Activated CD4-positive, alpha-beta T cell treated with anti-CD3 and anti-CD28 coated beads for 24 hours (primary cell): Measurements from ENCODE around the gene CENPB.

Experiments
- DNase-seq, 2 donors: peaks; one replicate each; pipeline ENCODE4 v3.0.0-alpha.2; 2020; ENCODE audit warnings: low read depth in 2 of 2

Gene CENPB

DNA sequence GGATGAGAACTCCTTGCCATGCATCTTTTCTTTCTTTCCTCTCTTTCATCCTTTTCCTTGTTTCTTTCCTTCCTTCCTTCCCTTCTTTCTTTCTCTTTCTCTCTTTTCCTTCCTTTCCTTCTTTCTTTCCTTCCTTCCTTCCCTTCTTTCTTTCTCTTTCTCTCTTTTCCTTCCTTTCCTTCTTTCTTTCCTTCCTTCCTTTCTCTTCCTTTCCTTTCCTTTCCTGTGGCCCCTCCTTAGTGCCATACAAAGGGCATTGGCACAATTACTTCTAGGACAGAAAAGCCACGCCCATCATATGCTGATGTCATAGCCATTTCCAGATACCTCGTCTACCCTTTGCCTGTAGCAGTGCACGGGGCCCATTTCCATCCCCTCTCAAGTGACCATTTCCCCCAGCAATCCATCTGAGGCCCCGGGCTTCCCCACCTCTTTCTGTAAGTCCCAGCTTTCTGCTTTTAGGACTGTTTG, 2.2 kb upstream of the CENPB start:
- no peak for DNase-seq

DNA sequence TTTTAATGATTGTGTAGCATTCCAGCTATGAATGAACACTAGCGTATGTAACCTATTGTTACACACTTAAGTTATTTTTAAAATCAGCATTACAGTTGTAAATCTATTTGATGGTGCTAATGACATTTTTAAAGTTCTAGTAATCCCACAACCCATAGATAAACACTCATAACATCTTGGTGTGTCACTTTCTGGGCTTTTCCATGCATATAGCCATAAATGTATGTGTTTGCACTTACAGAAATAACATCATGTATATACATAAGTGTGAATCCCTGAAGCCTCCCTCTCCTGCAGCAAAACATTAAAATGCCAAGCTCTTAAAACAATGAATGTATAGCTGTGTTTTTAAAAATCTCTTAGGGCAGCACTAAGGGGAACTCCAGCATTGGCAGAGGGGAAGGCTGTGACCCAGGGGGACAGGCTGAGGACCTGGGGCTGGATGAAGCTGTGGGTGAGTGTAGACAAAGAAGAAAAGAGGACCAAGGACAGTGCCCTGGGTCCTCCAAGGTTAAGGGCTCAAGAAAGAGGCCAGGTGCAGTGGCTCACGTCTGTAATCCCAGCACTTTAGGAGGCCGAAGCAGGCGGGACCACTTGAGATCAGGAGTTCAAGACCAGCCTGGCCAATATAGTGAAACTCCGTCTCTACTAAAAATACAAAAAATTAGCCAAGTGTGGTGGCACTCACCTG, 929 bp upstream of the CENPB start:
- DNase-seq = no peak

DNA sequence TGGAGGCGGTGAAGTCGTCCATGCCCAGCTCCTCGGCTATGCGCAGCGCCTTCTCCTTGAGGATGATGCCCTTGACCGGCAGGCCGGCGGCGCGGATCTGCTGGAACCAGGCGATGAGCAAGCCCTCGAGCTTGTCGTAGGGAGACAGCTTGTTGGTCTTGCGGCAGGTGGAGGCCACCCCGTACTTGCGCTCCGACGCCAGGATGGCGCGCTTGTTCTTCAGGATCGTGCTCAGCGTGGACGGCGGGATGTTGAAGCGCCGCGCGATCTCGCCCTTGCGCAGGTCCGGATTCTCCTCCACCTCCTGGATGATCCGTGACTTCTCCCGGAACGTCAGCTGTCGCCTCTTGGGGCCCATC, 435 bp downstream of the CENPB start:
- no peak for DNase-seq

DNA sequence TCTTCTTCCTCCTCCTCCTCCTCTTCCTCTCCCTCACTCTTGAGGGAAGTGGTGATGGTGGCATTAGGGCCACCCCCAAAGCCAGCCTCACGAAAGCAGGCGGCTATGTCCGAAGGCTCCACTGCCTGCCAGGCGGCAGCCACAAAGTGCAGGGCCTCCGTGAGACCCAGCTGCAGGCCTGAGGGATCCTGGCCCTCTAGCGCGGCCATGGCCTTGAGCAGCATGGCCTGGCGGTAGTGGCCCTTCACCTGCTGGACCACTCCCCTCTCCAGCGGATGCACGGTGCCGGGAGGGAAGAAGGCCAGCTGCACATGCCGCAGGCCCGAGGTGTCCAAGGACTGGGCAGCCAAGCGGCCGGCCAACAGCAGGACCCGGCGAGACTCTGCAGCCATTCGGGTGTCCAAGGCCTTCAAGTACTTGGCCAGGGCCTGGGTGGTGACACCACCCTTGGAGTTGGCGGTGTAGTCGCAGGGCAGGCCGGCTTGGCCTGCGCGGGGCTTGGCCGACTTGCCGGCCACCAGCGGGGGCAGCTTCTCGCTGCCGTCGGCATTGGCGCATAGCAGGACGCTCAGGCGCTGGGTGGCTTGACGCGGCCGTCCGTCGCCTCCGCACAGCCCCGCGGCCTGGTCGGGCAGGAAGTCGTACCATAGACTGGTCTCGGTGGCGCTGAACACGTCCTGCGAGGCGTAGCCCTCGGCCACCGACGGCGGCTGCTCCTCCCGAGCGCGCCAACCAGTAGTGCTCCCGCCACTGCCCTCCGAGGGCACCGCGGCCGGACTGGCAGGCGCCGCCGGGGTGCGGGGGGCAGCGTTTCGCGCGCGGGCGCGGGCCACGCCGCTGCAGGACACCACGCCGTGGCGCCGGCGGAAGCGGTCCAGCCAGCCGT, 1.1 kb downstream of the CENPB start:
- no peak for DNase-seq

DNA sequence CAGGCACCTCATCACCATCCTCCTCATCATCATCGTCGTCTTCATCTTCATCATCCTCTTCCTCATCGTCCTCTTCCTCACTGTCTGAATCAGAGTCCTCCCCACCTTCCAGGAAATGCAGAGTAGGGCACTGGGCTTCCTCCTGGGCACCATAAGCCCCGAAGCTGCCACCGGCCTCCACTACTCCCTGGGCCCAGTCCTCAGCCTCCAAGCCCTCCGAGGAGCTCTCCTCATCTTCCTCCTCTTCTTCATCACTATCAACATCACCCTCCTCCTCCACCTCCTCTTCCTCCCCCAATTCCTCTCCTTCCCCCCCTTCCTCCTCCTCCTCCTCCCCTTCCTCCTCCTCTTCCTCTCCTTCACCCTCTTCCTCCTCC, 1.7 kb downstream of the CENPB start:
- DNase-seq = no peak

DNA sequence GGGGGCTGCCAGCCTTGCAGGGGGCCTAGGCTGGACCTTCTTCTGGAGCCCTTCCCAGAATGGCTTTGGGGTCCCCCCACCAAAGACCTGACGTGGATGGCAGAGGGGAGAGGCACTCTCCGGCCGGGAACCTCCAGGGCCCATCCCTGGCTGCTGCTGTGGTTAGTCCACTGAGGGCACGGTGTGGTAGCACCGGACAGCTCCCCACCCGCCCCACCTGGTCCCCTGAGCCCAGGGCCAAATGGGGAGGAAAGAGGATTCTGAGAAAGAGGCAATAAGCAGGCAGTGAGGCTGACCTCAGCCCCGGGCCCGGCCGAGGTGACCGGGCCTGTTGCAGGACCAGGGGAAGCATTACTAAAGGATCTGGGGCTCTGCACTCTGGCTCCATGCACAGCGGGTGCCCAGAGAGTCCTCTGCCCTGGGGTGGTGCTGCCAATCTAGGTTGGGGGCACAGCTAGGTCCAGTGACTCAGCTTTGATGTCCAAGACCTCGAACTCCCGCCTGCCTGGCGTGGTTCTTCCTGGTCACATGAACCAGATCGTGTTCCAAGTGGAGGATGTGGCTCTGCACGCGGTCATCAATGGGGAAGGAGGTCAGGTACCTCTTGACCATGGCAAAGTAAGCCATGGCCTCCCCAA, 2.2 kb downstream of the CENPB start:
- DNase-seq = no peak

DNA sequence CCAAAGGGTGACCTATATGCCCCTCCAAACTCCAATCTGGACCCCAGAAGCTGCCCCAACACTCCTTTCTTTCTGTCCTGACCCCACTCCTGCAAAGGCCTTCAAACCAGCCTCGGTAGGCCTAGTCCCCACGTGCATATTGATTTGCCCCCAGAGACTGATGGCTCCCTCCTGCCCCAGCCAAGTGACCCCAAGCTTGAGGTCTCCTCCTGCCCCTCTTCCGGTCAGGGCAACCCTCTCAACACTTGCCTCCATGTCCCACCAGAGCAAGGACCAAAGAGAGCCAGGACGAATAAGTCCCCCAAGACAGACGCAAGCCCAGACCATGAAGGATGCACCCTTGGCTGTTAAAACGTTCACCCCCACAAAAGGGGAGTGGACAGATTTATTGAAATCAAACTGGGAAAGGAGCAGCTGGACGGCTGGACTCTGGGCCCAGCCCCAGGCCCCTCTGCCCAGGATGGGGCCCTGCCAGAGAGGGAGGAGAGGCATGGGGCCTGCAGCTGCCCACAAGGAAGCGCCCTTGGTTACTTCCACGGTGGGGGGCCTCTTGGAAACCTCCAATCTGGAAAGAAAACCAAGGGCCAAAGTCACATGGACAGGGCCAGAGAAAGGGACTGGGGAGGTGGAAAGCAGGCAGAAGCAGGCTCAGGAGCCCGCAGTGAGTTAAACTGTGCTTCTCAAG, 2.9 kb downstream of the CENPB start:
- DNase-seq = no peak

DNA sequence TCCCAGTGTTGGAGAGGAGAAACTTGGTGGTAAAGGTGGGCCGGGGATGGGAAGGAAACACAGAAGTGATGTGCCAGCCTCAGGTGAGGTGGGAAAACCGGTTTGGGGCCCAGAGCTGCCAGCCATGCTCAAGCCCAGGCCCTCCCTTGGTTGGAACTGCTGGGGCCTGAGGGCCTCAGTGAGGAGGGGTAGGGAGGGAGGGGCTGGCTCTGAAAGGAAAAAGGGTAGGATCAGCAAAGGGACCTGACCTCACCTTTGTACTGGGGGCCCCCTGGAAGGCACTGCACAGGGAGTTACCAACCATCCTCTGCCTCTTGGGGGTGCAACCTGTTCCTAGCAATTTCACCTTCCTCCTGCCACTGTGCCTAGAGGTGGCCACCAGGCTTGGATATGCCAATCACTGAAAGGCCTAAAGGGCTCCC, 3.5 kb downstream of the CENPB start:
- DNase-seq = no peak

DNA sequence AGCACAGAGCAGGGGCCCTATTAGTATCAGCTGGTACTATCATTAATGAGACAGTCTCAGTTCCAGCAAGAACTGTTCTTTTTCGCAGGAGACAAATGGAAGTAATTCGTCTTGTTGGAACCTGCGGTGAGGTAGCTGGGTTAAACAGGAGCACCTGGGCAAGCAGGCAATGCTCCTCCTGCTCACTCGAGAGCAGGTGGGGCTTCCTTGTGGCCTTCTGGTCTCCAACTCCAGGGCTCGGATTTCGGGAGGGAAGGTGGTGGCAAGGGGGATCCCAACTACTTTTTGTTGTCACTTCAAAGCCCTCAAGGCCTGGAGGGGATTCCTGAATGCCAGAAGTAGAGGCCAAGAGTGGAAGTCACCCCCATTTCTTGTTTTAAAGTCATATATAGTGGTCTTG, 3.9 kb downstream of the CENPB start:
- DNase-seq = no peak

DNA sequence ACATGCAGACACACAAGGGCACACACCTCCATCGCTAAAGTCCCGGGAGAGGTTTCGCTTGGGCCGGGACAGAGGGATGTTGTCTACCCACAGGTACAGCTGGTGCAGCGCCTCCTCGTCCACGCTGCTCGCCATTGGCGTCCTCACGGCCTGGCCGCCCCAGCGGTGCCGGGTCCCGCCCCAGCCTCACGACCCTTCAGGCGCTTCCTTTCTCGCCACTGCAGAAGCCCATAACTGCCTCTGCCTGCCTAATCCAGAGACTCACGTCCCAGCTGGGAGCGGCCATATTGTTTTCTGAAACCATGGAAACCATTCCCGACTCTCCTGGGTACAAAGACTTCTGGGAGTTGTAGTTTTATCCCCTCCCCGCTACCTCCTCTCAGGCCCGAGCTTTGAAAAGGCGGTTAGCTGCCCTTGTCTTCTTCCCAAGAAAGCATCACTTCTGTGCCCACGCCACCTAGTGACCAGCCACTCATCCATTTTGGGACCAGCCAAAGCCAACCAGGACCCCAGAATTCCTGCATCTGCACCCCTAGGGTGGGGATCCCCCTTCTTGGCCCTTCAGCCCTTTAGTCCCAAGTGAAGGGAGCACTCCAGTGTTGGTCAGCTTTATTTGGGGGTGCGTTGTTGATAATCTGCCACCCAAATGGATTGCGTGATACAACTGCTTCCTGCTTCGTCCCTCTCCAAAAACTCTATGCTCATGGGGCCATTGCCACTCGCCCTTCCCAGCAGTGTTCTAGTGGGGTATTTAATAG, 5.2 kb downstream of the CENPB start, which contains the start of gene SPEF1:
Gene SPEF1 (minus strand): TSS at position 296 of the 758 bp plus-strand sequence. CDS start 161 bp downstream, at position 135.
- no peak for DNase-seq

DNA sequence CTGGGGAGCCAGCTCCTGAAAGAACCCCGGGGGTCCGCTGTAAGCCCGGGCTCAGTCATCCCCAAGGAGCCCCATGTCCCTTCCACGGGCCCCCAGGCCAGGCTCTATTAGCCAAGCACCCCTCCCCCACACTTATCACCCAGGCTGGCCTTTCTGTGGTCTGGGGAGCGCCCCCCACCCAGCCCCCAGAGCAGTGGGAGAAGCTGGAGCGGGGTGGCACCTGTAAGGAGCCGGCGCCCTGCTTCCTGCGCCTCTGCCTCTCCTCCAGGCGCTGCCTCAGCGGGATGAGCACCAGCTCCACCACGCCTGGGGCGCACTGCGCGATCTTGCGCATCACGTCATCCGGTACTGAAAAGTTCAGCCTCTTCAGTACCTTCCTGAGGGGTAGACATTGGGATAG, 7.6 kb downstream of the CENPB start:
- DNase-seq = no peak

DNA sequence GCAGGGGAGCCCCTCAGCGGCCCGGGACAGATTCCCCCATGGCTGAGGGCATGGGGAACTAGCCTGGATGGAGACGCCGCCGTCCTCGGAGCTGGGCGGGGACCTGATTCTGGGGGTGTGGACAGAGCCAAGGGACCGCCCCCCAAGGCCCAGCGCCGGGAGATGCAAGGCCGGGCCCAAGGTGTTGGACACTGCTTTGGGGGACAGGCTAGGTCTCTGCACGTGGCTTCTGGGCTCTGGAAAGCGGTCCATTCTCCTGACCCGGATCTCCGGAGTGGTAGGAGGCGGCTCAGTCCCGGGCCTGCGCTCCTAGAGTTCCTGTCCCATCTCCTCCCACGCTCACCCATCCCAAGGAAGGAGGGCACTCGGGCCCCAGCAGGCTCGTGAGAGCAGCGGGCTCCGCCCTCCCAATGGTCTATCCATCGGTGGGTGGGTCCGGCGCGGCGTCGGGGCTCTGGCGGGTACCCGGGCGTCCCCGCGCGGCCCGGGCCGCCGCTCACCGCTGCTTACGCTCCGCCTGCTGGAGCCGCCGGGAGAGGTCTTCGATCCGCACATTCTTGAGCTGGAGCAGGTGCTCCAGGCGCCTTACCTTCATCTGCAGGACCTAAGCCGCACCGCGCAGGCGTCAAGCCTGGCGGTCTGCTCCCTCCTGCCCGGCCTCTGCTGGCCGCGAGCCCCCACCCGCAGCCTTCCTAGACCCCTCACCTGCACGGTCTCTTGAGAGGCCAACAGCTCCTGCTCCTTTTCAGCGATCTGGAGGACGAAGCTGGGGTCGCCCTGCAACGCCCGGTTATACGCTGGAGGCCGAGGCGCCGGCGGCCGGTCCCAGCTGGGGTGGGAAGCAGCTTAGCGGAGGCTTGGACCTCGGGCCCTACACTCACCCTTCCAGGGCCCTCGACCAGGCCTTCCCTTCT, 8.6 kb downstream of the CENPB start:
- DNase-seq = no peak

DNA sequence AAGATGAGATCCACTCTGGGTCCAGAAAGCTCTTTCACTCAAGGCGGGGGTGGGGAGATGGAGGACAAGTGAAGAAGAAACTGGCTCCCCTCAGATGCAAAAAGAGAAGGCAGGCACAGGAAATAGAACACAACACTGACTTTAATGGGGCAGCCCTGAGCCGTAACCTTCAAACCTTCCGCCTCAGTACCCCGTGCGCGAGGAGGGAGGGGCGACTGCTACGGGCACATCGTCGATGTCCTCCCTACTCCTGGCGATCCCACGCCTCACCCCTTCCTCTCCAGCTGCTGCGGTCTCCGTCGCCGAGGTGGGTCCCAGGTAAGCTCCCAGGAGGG, 9.2 kb downstream of the CENPB start:
- DNase-seq = no peak

DNA sequence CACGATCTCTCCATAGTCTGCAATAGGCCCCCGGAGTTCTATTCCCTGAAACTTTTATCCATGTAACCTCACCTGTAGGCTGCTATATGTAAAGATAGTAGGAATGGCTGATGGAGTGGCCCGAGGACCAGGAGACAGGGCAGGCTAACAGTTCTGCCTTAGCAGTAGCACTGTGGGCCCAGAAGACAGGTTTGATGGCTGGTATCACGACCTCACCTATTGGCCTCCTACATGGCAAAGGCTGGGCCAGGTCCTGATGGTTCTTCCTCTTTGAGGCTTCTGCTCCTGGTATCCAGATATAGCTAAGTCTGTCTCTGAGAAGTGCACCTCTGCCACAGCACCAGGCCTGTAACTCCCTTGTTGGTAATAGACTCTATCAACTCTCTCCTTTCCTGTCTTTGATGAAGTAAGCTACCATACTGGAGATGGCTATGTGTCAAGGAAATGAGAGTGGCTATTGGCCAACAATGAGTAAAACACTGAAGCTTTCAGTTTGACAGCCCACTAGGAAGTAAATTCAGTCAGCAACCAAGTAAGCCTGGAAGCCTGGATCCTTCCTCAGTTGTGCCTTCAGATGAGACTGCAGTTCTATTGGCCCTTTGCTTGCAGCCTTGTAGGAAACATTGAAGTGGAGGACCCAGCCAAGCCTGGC, 11.0 kb downstream of the CENPB start:
- no peak for DNase-seq

DNA sequence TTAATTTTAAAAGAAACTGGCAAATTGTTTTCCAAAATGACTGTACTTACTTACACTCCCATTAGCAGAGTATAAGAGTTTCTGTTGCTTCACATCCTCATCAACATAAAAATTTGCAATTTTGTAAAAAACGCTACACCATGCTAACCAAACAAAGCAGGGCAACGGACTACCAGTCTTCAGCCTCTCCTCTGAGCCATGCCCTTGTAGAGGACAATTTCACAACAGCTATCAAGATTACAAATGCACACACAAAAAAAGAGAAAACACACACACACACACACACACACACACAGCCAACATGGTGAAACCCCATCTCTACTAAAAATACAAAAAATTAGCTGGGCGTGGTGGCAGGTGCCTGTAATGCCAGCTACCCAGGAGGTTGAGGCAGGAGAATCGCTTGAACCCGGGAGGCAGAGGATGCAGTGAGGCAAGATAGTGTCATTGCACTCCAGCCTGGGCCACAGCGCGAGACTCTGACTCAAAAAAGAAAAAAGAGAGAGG, 14.9 kb downstream of the CENPB start:
- DNase-seq = no peak

DNA sequence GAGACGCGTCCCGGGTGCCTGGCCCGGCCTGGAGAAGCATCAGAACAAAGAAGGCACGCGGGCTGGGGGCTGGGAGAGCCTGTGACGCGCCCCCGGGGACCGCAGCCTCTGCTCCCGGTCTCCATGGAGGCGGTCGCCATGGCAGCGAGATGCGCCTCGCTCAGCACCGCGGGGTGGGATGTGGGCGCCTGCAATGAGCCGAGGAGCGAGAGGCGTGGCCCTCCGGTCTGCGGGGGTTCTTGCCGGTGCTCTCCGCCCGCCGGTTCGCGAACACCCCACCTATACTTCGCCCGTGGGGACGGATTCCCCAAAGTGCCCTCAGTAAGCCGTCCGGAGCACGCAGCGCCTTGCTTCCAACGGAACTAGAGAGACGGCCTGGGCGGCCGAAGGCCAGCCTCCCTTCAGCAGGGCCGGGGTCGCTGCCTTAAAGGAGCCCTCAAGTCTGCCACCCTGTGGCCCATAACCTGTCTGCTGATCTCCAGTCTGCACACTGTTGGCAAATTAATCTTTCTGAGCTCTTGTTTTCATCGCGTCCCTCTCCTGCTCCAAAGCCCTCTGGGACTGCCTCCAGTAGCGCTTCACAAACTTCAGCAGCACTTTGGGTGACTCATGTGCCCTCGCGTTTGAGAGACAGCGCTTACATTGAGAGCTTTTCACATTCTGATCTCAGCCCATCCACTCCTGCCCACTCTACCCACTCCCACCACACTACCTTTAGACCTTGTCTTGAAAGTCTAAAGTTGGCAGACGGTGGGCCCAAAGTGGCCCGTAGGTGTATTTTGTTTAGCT, 18.0 kb downstream of the CENPB start:
- peak; percentile 62 to 72 for DNase-seq

DNA sequence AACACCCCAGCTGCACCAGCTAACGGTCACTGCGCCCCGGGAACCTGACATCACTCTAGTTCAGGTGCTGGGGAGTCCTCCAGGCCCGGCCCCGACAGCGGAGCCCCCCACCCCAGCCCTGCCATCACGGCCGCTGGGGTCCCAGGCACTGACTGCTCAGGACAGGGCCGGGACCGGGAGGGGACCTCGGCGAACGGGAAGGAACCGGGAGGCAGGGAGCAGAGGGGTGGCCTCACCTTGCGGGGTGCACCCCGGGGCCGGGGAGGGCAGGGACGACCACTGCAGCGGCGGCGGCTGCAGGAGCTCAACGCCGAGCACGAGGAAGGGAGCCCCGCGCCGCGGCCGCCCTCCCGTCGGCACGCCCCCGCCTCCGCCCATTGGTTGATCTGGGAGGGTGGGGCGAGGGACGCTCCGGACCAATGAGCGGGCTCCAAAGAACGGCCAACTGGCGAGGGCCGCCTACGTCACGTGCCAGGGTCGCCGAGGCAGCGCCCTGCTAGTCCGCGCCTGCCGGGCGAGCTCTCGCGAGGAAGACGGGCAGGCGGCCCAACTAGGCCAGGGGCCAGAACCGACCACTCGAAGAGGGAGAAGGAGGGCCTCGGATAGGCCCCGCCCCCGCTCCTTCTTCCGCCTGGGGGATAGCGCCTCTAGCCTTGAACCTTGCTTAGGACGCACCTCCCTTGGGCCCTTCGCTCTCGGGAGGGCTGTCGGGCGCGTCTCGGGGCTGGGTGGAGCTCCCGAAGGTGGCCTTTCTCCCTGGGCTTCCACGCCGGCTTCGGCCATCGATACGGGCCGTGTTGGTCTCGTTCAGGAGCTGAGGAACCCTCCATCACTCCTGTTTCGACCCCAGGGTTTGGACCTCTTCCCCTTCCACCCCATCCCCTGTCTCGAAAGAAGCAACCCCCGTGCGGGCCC, 18.9 kb downstream of the CENPB start, which contains the start of gene ADISSP:
Gene ADISSP (minus strand): TSS at position 327 of the 915 bp plus-strand sequence. CDS start 7,653 bp downstream, outside the sequence.
- peak; percentile 92 to 96 for DNase-seq

DNA sequence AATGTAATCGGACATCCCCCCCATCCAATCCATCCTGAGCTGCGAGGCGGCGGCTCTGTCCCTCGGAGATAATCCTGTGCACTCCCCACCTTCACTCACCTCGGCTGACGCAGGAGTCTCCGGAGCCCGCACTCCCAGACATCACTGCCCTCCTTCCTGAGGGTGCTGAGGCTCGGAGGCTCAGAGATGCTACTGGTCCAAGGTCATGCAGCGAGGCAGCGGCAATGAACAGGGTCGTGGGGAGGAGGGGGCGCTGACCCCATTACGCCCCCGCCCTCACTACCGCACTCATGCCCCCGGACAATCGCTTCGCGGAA, 19.5 kb downstream of the CENPB start:
- no peak for DNase-seq
